Measurements from ENCODE around the gene SEMA5B. TPM values are rescaled to one million over a fixed set of nuclear protein-coding genes. Genes with fewer than 3 reads are reported as not detected.
A peak's percentile ranks its signal among the peaks of the same experiment; 100 is the strongest.

SEMA5B gene
- total and polyA plus RNA-seq, 9 of the 15 experiments (the other 6 are each of a cell fraction or from before 2014, with no cell fraction given) = not detected

DNA sequence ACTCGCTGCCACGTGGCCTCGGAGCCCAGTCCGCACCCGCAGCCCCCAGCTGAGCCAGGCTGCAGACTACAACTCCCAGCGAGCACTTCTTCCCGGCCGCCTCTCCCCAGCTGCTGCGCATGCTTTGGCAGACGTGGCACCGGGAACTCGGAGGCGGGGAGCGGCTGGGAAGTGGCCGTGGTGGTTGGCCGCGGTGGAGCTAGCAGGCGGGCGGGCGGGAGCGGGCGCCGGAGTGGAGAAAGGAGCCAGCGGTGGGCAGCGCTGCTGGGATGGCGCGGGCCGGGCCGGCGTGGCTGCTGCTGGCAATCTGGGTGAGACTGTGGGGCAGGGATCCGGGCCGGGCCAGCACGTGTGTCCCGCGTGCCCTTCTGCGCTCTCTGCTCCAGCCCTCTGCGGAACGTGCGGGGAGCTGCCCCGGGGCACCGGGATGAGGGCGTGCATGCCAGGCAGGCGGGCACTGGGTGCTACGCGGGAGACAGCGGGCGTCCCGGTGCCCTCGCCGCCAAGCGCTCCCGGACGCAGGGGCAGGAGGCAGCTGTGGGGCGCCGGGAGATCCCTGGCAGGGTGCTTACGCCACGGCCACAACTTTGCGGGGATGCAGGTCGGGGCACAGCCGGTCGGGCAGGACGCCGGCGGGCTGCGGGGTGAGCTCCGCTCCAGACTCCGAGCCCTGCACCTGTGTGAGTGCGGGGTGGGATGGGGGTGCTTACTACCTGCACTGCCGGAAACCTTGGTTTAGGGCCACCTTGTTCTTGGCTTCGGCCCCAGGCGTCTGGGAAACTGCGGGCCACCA lies 39.5 kb upstream of the SEMA5B start, which contains the start of gene PDIA5 (continued):
- TF ChIP-seq, protein P1, sequence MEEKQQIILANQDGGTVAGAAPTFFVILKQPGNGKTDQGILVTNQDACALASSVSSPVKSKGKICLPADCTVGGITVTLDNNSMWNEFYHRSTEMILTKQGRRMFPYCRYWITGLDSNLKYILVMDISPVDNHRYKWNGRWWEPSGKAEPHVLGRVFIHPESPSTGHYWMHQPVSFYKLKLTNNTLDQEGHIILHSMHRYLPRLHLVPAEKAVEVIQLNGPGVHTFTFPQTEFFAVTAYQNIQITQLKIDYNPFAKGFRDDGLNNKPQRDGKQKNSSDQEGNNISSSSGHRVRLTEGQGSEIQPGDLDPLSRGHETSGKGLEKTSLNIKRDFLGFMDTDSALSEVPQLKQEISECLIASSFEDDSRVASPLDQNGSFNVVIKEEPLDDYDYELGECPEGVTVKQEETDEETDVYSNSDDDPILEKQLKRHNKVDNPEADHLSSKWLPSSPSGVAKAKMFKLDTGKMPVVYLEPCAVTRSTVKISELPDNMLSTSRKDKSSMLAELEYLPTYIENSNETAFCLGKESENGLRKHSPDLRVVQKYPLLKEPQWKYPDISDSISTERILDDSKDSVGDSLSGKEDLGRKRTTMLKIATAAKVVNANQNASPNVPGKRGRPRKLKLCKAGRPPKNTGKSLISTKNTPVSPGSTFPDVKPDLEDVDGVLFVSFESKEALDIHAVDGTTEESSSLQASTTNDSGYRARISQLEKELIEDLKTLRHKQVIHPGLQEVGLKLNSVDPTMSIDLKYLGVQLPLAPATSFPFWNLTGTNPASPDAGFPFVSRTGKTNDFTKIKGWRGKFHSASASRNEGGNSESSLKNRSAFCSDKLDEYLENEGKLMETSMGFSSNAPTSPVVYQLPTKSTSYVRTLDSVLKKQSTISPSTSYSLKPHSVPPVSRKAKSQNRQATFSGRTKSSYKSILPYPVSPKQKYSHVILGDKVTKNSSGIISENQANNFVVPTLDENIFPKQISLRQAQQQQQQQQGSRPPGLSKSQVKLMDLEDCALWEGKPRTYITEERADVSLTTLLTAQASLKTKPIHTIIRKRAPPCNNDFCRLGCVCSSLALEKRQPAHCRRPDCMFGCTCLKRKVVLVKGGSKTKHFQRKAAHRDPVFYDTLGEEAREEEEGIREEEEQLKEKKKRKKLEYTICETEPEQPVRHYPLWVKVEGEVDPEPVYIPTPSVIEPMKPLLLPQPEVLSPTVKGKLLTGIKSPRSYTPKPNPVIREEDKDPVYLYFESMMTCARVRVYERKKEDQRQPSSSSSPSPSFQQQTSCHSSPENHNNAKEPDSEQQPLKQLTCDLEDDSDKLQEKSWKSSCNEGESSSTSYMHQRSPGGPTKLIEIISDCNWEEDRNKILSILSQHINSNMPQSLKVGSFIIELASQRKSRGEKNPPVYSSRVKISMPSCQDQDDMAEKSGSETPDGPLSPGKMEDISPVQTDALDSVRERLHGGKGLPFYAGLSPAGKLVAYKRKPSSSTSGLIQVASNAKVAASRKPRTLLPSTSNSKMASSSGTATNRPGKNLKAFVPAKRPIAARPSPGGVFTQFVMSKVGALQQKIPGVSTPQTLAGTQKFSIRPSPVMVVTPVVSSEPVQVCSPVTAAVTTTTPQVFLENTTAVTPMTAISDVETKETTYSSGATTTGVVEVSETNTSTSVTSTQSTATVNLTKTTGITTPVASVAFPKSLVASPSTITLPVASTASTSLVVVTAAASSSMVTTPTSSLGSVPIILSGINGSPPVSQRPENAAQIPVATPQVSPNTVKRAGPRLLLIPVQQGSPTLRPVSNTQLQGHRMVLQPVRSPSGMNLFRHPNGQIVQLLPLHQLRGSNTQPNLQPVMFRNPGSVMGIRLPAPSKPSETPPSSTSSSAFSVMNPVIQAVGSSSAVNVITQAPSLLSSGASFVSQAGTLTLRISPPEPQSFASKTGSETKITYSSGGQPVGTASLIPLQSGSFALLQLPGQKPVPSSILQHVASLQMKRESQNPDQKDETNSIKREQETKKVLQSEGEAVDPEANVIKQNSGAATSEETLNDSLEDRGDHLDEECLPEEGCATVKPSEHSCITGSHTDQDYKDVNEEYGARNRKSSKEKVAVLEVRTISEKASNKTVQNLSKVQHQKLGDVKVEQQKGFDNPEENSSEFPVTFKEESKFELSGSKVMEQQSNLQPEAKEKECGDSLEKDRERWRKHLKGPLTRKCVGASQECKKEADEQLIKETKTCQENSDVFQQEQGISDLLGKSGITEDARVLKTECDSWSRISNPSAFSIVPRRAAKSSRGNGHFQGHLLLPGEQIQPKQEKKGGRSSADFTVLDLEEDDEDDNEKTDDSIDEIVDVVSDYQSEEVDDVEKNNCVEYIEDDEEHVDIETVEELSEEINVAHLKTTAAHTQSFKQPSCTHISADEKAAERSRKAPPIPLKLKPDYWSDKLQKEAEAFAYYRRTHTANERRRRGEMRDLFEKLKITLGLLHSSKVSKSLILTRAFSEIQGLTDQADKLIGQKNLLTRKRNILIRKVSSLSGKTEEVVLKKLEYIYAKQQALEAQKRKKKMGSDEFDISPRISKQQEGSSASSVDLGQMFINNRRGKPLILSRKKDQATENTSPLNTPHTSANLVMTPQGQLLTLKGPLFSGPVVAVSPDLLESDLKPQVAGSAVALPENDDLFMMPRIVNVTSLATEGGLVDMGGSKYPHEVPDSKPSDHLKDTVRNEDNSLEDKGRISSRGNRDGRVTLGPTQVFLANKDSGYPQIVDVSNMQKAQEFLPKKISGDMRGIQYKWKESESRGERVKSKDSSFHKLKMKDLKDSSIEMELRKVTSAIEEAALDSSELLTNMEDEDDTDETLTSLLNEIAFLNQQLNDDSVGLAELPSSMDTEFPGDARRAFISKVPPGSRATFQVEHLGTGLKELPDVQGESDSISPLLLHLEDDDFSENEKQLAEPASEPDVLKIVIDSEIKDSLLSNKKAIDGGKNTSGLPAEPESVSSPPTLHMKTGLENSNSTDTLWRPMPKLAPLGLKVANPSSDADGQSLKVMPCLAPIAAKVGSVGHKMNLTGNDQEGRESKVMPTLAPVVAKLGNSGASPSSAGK (IDR thresholded peaks at IDR 0.05) = peak; percentile 31; the same call in 1 of the 2 replicates
- TF ChIP-seq ADNP (tag; IDR thresholded peaks at IDR 0.05) (no peak), SIN3A (IDR thresholded peaks at IDR 0.05; ENCODE audit: borderline replicate concordance in 2 of 2, control insufficient read depth in 1 of 2, low read depth in 2 of 2, low read length in 2 of 2) (peak; percentile 48 to 69; a peak in 2 of 4 replicates), SAP30 (IDR thresholded peaks at IDR 0.05; ENCODE audit: borderline replicate concordance, insufficient read depth, low read depth, low read length, poor library complexity, severe bottlenecking) (peak; percentile 47), EP400 (IDR thresholded peaks at IDR 0.05) (peak; percentile 94)
- TF ChIP-seq, protein P2, sequence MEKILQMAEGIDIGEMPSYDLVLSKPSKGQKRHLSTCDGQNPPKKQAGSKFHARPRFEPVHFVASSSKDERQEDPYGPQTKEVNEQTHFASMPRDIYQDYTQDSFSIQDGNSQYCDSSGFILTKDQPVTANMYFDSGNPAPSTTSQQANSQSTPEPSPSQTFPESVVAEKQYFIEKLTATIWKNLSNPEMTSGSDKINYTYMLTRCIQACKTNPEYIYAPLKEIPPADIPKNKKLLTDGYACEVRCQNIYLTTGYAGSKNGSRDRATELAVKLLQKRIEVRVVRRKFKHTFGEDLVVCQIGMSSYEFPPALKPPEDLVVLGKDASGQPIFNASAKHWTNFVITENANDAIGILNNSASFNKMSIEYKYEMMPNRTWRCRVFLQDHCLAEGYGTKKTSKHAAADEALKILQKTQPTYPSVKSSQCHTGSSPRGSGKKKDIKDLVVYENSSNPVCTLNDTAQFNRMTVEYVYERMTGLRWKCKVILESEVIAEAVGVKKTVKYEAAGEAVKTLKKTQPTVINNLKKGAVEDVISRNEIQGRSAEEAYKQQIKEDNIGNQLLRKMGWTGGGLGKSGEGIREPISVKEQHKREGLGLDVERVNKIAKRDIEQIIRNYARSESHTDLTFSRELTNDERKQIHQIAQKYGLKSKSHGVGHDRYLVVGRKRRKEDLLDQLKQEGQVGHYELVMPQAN (IDR thresholded peaks at IDR 0.05; ENCODE audit: borderline replicate concordance) = peak; percentile 67; the same call in 1 of the 2 replicates
- TF ChIP-seq, protein P3, sequence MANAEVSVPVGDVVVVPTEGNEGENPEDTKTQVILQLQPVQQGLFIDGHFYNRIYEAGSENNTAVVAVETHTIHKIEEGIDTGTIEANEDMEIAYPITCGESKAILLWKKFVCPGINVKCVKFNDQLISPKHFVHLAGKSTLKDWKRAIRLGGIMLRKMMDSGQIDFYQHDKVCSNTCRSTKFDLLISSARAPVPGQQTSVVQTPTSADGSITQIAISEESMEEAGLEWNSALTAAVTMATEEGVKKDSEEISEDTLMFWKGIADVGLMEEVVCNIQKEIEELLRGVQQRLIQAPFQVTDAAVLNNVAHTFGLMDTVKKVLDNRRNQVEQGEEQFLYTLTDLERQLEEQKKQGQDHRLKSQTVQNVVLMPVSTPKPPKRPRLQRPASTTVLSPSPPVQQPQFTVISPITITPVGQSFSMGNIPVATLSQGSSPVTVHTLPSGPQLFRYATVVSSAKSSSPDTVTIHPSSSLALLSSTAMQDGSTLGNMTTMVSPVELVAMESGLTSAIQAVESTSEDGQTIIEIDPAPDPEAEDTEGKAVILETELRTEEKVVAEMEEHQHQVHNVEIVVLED (CRISPR knock-in tag; IDR thresholded peaks at IDR 0.05) = peak; percentile 16; the same call in 1 of the 2 replicates

Measured in K562 (cell line).